Gastroesophageal sphincter (tissue), 4 donors: ENCODE measurements around the gene MC5R. TPM values are rescaled to one million over a fixed set of nuclear protein-coding genes. Genes with fewer than 3 reads are reported as not detected.

Experiments used
- ATAC-seq: fragments of 150-250 bp; one replicate; pipeline ENCODE4 v1.9.1; 2016; ENCODE audit warnings: mild to moderate bottlenecking, moderate library complexity
- H3K27ac ChIP-seq, 4 donors: fragments of 200-600 bp; sonication (generic) in 3 of 4; 1 replicate in 3 of 4; 2 replicates in 1 of 4; pipeline ENCODE4 v1.5.1; 2016 to 2019
- H3K27me3 ChIP-seq: fragments of 200-600 bp; sonication (generic); one replicate; pipeline ENCODE4 v1.5.1; 2019
- H3K36me3 ChIP-seq, 2 donors: fragments of 200-600 bp; sonication (generic); one replicate each; pipeline ENCODE4 v1.5.1; 2019; ENCODE audit warnings: control low read depth in 1 of 2
- H3K4me1 ChIP-seq, 3 donors: fragments of 200-600 bp; sonication (generic); 1 replicate in 2 of 3; 2 replicates in 1 of 3; pipeline ENCODE4 v1.5.1; 2016 to 2019; ENCODE audit warnings: control low read depth in 2 of 3
- H3K4me3 ChIP-seq, 2 donors: fragments of 200-600 bp; sonication (generic); one replicate each; pipeline ENCODE4 v1.5.1; 2019; ENCODE audit warnings: mild to moderate bottlenecking in 1 of 2, moderate library complexity in 1 of 2
- H3K9me3 ChIP-seq, 3 donors: fragments of 200-600 bp; sonication (generic); one replicate each; pipeline ENCODE4 v1.5.1; 2017 to 2019; ENCODE audit warnings: control low read depth in 2 of 3
- CTCF ChIP-seq, 4 experiments: fragments of 200-600 bp in 2 of 4; fragments of 450-650 bp in 2 of 4; sonication (generic) in 1 of 4; IDR thresholded peaks; one replicate each; pipeline ENCODE4 v1.5.1; 2017 to 2019; ENCODE audit warnings: antibody characterized with exemption in 4 of 4, mild to moderate bottlenecking in 2 of 4, moderate library complexity in 2 of 4
- EP300 ChIP-seq: sonication (generic); formaldehyde crosslinking; IDR thresholded peaks from one replicate; pipeline ENCODE4 v1.6.1; 2017; ENCODE audit warnings: antibody characterized with exemption, mild to moderate bottlenecking
- POLR2A ChIP-seq, 2 donors: fragments of 450-650 bp; IDR thresholded peaks; one replicate each; pipeline ENCODE4 v1.6.1; 2017; ENCODE audit warnings: antibody characterized with exemption in 2 of 2, mild to moderate bottlenecking in 2 of 2, moderate library complexity in 1 of 2
- POLR2AphosphoS5 ChIP-seq: sonication (generic); formaldehyde crosslinking; IDR thresholded peaks from one replicate; pipeline ENCODE4 v1.6.1; 2017; ENCODE audit warnings: antibody characterized with exemption
- WGBS, 2 donors: methylation state at CpG; one replicate each; pipeline ENCODE4 v1.1.5; 2018; ENCODE audit warnings: low coverage in 1 of 2; 5-methylcytosine and 5-hydroxymethylcytosine counted together
- total RNA-seq, 4 donors: library from RNA; depleted of rRNA; stranded (reverse); fragments of >200 nt; gene quantifications; one replicate each; pipeline ENCODE4 v1.1.0, GENCODE V29; 2016

The MC5R gene
- total RNA-seq, 4 donors from 2014 or later: not detected

GRCh38 chr18:13811993-13812392 lies 12.0 kb upstream of the MC5R start:
- no peak for TF ChIP-seq CTCF (IDR thresholded peaks at IDR 0.05)
- TF ChIP-seq POLR2AphosphoS5: no peak
- no peak for TF ChIP-seq POLR2A (IDR thresholded peaks at IDR 0.05)
- no peak for TF ChIP-seq EP300
- Histone ChIP-seq H3K9me3 (no peaks in the 10 kb centered on the region), H3K4me1 (no peaks in the 10 kb centered on the region), H3K27me3 (peaks cover 9% of the 10 kb centered on the region), H3K27ac (no peak overlapping the region), H3K36me3 (no peaks in the 10 kb centered on the region), H3K4me3 (no peak overlapping the region)
- no peak for ATAC-seq
- 41% methylated on average over 2 of the region's 6 CpGs; no CpG with 5 or more reads in 1 of the 2 donors for WGBS, 2 donors

GRCh38 chr18:13813271-13813849 lies 10.6 kb upstream of the MC5R start:
- Histone ChIP-seq H3K27me3 (peaks cover 9% of the 10 kb centered on the region), H3K36me3 (no peaks in the 10 kb centered on the region), H3K27ac (no peak overlapping the region), H3K4me1 (no peaks in the 10 kb centered on the region), H3K9me3 (no peaks in the 10 kb centered on the region), H3K4me3 (no peak overlapping the region)
- TF ChIP-seq POLR2AphosphoS5: no peak
- TF ChIP-seq CTCF (IDR thresholded peaks at IDR 0.05): peak; percentile 55 to 80 (median 64)
- no peak for TF ChIP-seq EP300
- WGBS, 2 donors: 18 to 20% methylated on average over 4 of the region's 4 CpGs
- peak; percentile 74 for ATAC-seq

- peaks cover 0 to 9% (median 0%) of the 10 kb centered on the region in 3 donors for H3K4me1 ChIP-seq
- WGBS, 2 donors: 90 to 97% methylated on average over 16 to 26 of the region's 26 CpGs
- H3K36me3 ChIP-seq: no peaks in the 10 kb centered on the region
- no peak overlapping the region for H3K4me3 ChIP-seq
- TF ChIP-seq POLR2A (IDR thresholded peaks at IDR 0.05): no peak
- no peak for TF ChIP-seq CTCF (IDR thresholded peaks at IDR 0.05)
- no peak for TF ChIP-seq POLR2AphosphoS5
- no peak for TF ChIP-seq EP300
- H3K9me3 ChIP-seq: no peaks in the 10 kb centered on the region
- H3K27me3 ChIP-seq: peaks cover 77% of the 10 kb centered on the region
- no peak overlapping the region for H3K27ac ChIP-seq
- ATAC-seq: no peak
These were observed 2.3 kb downstream of the MC5R start for GRCh38 chr18:13826209-13826608.

- no peak for ATAC-seq
- no peak overlapping the region for H3K4me3 ChIP-seq
- 67 to 69% methylated on average over 1 to 10 of the region's 11 CpGs for WGBS, 2 donors
These were observed 8.0 kb downstream of the MC5R start for GRCh38 chr18:13831864-13832508.

More at GRCh38 chr18:13831864-13832508, 8.0 kb downstream of the MC5R start:
- Histone ChIP-seq H3K4me1 (no peaks in the 10 kb centered on the region), H3K27ac (no peak overlapping the region), H3K36me3 (no peaks in the 10 kb centered on the region), H3K27me3 (peaks cover 68% of the 10 kb centered on the region), H3K9me3 (no peaks in the 10 kb centered on the region)
- TF ChIP-seq EP300: no peak
- TF ChIP-seq POLR2AphosphoS5: no peak
- no peak for TF ChIP-seq POLR2A (IDR thresholded peaks at IDR 0.05)
- no peak for TF ChIP-seq CTCF (IDR thresholded peaks at IDR 0.05)
